NCI-H1930 (cell line): Measurements from ENCODE around the gene ERC2.
A peak's percentile ranks its signal among the peaks of the same experiment; 100 is the strongest.

Experiments
- DNase-seq, 2 experiments: peaks; one replicate each; lab custom pipeline; 2025; lab: John Stamatoyannopoulos, UW

Gene ERC2

GRCh38 chr3:56366641-56367162 is 101.6 kb downstream of the ERC2 start:
- DNase-seq: peak in 1 of 2 experiments; percentile 23

GRCh38 chr3:56365905-56366640 is 102.2 kb downstream of the ERC2 start:
- peak in 1 of 2 experiments; percentile 12 for DNase-seq

DNA sequence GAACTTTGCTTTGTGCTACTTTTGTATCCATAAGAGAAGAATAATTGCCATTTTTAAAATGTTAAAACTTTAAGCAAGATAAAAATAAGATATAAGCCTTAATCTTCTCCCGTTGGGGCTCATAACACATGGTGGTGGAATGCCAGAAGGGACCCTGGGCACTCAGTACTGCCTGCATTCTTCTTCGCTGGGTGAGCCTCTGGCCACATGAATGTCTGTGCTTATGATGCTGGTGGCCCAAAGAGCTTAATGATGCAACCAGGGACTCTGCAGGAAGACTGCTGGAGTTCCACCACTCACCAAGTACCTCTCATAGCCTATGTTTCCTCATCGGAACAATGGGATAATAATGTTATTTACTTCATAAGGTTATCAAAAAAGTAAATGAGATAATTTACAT is 103.6 kb downstream of the ERC2 start:
- no peak for DNase-seq

GRCh38 chr3:56363720-56364119 is 104.5 kb downstream of the ERC2 start:
- DNase-seq: no peak

GRCh38 chr3:56361731-56362130 is 106.5 kb downstream of the ERC2 start:
- DNase-seq: no peak

DNA sequence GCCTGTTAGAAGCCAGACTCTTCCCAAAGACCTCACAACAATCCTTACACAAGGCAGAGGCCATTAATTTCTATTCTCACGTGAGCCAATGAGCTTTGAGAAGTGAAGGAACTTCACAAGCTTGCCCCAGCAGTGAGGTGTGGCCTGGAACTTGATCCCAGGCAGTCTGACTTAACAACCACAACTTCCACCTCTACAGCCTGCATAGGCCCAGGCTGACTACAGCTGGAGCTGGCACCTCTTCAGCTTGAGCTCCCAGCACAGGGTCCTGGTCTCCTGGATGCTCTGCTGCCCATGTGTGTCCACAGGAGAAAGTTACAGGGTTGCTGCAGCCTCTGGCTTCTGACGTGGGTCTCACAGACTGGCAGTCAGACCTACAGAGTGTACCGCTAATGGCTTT is 111.0 kb downstream of the ERC2 start:
- DNase-seq: no peak

GRCh38 chr3:56356808-56357207 is 111.5 kb downstream of the ERC2 start:
- DNase-seq: no peak

DNA sequence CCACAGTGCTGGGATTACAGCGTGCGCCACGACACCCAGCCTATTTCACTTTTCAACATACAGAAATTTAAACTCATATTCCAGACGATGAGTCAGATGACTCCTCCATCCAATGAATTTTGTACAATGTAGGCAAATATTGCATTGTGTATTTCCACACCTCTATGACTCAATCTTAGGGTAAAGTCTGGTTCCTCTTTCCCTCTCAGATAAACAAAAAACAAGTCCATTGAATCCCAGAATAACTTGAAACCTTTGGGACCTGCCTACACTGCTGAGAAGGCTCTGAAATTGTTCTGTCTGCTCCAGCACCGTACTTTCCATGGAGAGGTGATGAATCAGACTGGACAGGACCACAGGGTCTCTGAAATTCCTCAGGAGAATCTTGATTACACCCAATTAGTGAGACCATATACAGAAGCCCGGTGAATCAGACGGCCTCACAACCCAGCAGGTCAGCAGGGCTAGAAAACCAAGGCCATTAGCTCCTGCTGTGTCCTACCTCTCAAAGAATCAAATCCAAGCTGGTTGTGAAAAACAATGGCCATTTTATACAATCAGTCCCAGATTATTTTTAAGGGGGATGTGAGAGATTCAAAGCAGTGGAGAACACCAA is 112.6 kb downstream of the ERC2 start:
- no peak for DNase-seq

DNA sequence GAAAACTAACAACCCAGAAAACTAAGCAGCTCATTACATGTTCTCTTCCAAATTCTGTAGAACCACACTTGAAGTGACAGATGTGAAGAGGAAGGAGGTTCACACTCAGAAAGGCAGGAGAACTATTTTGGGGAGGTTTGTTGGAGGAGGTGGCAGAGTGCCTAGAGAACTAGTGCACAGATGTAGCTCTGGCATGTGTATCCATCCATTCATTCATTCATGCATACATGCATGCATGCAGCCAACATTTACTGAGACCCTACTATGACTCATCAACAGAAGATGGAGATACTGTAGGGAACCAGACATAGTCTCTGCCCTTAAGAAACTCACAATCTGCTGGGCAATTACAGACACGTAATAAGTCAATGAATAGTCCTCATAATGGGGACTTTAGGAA is 116.7 kb downstream of the ERC2 start:
- no peak for DNase-seq

GRCh38 chr3:56347219-56347871 is 120.9 kb downstream of the ERC2 start:
- peak; percentile 14 to 24 for DNase-seq

- no peak for DNase-seq
These were observed 125.8 kb downstream of the ERC2 start for GRCh38 chr3:56342475-56342874.

- DNase-seq: no peak
These were observed 128.6 kb downstream of the ERC2 start for GRCh38 chr3:56339671-56340070.

DNA sequence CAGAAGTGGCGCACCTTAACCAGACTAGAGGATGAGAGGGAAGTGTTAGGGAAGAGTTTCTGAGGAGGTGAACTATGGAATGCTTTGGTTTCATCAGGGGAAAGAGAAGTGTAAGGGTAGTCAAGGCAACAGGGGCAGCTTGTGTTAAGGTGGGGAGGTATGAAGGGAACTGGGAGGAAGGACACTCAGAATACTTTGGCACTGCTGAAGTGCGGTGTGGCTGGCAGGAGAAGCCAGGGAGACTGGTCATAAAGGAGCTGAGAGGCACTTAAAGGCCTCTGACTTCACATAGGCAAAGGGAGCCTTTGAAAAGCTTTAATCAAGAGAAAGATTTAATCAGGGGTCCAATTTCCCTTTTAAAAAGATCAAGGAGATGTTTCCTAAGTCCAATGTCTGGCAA is 129.0 kb downstream of the ERC2 start:
- no peak for DNase-seq

GRCh38 chr3:56336023-56336422 is 132.2 kb downstream of the ERC2 start:
- DNase-seq: no peak

- DNase-seq: no peak
These were observed 143.8 kb downstream of the ERC2 start for GRCh38 chr3:56324473-56324872.

GRCh38 chr3:56323986-56324420 is 144.3 kb downstream of the ERC2 start:
- no peak for DNase-seq

DNA sequence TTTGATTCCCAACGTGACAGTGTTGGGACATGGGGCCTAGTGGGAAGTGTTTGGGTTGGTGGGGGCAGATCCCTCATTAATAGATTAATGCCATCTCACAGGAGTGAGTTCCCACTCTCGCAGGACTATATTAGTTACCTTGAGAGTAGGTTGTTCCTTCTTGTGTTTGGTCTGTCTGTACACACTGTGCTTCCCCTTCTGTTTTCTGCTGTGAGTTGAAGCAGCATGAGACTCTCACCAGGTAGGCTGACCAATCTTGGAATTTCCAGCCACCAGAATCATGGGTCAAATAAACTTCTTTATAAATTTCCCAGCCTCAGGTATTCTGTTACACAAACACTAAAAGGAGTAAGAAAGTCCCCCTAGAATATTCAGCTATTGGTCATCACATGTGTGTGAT is 145.4 kb downstream of the ERC2 start:
- no peak for DNase-seq

DNA sequence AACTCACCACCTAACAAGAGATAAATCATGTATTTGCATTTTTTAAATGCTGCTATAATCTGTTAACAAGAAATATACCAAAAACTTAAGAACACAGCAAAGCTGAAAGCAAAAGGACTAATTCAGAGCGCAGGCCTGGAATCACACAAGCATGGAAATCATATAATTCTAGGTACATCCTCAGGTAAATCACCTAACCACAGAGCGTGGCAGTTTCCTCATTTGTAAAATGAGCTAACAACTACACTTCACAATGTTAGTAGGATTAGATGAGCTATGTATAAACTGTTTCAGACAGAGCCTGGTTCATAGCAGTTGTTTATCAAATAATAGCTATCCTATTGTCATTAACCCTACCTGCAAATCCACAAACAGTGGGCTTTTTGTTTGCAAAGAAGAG is 146.4 kb downstream of the ERC2 start:
- no peak for DNase-seq

GRCh38 chr3:56321383-56321782 is 146.9 kb downstream of the ERC2 start:
- DNase-seq: no peak

DNA sequence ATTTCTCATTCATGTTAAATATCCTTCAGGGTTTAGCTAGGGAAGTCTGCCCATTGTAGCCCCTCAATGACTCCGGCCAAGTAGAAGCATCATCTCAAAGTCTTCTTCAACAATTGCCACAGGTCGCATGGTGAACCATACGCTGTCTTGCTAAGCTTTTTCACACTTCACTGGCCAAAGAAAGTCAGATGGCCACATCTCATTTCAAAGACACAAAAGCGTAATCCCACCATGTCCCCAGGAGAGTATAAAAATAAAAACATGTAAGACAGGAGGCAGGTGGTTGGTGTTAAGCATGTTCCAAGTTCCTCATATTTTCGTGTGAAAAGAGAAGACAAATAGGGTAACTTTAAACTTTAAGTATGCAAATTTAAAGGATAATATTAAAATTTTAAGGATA is 147.4 kb downstream of the ERC2 start:
- no peak for DNase-seq

GRCh38 chr3:56318891-56319290 is 149.4 kb downstream of the ERC2 start:
- no peak for DNase-seq

- DNase-seq: no peak
These were observed 151.3 kb downstream of the ERC2 start for GRCh38 chr3:56316944-56317343.

DNA sequence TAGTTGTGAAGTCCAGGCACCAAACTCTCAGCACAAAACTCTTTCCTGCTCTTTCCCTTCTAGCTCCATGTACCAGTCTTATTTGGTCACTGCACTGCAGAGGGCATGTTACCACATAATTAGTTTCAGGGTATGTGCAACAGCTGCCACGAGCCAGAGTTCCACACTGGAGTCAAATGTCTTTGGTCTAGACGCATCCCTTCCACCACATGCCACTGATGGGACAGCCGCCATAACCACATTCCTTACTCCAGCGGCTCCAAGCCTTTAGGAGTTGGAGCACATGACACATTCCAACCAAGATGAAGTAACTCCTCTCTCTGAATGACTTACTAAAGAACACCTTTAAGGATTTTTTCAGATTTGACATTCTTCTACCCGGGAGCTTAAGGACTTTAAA is 153.4 kb downstream of the ERC2 start:
- no peak for DNase-seq
